ENCODE data around the gene ST6GAL1.

Gene ST6GAL1

DNA sequence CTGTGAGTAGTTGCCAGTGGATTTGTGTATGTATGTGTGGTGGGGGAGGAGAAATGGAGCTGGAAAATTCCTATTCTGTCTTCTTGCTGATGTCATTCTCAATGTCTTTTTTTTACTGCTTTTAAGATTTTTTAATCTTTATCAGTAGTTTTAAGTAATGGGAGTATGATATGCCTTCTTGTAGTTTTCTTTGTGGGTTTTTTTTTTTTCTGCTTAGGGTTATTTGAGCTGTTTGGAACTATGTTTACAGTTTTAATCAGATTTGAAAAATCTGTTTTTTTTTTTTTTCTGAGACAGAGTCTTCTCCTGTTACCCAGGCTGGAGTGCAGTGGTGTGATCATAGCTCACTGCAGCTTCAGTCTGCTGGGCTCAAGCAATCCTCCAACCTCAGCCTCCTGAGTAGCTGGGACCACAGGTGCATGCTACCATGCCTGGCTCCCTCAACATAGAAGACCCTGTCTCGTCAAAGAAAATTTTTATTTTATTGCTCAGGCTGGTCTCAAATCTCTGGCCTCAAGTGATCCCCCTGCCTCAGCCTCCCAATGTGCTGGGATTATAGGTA lies 171.8 kb downstream of the ST6GAL1 start:
- TF ChIP-seq EP300 (IDR thresholded peaks at IDR 0.05; ENCODE audit: borderline replicate concordance) (no peak), CREB1 (IDR thresholded peaks at IDR 0.05; ENCODE audit: low read depth) (no peak), TAF1 (IDR thresholded peaks at IDR 0.05; ENCODE audit: low read depth) (no peak), TEAD4 (IDR thresholded peaks at IDR 0.05) (no peak), YY1 (IDR thresholded peaks at IDR 0.05; ENCODE audit: low read depth) (no peak), RAD21 (IDR thresholded peaks at IDR 0.05; ENCODE audit: low read depth) (no peak), CEBPB (IDR thresholded peaks at IDR 0.05) (no peak), EGR1 (IDR thresholded peaks at IDR 0.05) (no peak), NFIC (IDR thresholded peaks at IDR 0.05) (no peak), ZBTB7A (IDR thresholded peaks at IDR 0.05; ENCODE audit: low read depth) (no peak)
- TF ChIP-seq, protein P1, sequence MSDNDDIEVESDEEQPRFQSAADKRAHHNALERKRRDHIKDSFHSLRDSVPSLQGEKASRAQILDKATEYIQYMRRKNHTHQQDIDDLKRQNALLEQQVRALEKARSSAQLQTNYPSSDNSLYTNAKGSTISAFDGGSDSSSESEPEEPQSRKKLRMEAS (IDR thresholded peaks at IDR 0.05), result no peak
- TF ChIP-seq, protein P2, sequence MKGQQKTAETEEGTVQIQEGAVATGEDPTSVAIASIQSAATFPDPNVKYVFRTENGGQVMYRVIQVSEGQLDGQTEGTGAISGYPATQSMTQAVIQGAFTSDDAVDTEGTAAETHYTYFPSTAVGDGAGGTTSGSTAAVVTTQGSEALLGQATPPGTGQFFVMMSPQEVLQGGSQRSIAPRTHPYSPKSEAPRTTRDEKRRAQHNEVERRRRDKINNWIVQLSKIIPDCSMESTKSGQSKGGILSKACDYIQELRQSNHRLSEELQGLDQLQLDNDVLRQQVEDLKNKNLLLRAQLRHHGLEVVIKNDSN (IDR thresholded peaks at IDR 0.05), result no peak

DNA sequence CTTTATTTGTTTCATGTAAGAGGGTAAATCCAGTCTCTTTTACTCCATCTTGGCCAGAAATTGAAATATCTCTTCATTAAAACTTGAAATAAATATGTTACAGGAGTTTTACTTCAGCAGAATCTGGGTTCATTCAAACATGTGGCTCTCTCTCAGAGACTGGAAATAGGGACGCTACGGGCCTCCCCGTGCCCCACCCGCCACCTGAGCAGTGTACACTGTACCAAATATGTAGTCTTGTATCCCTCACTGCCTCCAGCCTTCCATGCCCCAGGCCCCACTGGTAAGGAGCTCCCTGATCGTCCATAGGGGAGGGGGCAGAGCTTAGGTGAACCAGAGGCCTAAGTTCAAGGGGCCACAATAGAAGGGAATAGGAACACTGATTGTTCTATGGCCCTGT lies 172.9 kb downstream of the ST6GAL1 start:
- TF ChIP-seq CEBPB (IDR thresholded peaks at IDR 0.05), result no peak
- TF ChIP-seq, protein P1 (IDR thresholded peaks at IDR 0.05), result no peak
- TF ChIP-seq EP300 (IDR thresholded peaks at IDR 0.05; ENCODE audit: borderline replicate concordance), result no peak
- no peak for TF ChIP-seq RAD21 (IDR thresholded peaks at IDR 0.05; ENCODE audit: low read depth)

DNA sequence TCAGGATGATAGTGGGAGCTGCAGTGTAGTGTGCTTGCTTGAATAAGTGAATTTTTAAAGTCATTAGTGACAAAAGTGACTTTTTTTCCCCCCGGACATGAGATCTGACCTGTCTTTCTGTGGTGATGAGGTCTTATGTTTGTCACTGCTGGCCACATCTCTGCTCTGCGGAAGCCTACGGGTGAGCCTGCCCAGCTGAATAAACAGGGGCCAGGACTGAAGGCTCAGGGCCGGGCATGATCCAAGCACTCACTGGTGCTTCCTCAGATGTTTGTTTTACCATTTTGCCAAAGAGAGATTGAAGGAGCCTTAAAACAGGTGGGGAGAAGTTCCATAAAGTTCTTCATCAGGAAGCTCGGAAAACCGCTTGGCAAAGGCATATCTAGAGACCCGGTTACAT lies 174.0 kb downstream of the ST6GAL1 start:
- TF ChIP-seq, protein P3, sequence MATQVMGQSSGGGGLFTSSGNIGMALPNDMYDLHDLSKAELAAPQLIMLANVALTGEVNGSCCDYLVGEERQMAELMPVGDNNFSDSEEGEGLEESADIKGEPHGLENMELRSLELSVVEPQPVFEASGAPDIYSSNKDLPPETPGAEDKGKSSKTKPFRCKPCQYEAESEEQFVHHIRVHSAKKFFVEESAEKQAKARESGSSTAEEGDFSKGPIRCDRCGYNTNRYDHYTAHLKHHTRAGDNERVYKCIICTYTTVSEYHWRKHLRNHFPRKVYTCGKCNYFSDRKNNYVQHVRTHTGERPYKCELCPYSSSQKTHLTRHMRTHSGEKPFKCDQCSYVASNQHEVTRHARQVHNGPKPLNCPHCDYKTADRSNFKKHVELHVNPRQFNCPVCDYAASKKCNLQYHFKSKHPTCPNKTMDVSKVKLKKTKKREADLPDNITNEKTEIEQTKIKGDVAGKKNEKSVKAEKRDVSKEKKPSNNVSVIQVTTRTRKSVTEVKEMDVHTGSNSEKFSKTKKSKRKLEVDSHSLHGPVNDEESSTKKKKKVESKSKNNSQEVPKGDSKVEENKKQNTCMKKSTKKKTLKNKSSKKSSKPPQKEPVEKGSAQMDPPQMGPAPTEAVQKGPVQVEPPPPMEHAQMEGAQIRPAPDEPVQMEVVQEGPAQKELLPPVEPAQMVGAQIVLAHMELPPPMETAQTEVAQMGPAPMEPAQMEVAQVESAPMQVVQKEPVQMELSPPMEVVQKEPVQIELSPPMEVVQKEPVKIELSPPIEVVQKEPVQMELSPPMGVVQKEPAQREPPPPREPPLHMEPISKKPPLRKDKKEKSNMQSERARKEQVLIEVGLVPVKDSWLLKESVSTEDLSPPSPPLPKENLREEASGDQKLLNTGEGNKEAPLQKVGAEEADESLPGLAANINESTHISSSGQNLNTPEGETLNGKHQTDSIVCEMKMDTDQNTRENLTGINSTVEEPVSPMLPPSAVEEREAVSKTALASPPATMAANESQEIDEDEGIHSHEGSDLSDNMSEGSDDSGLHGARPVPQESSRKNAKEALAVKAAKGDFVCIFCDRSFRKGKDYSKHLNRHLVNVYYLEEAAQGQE (IDR thresholded peaks at IDR 0.05; ENCODE audit: low read depth), result no peak
- TF ChIP-seq NFIC (IDR thresholded peaks at IDR 0.05), result no peak
- TF ChIP-seq CEBPB (IDR thresholded peaks at IDR 0.05), result no peak
- TF ChIP-seq RAD21 (IDR thresholded peaks at IDR 0.05; ENCODE audit: low read depth), result no peak
- TF ChIP-seq YY1 (IDR thresholded peaks at IDR 0.05; ENCODE audit: low read depth), result no peak
- no peak for TF ChIP-seq TCF12 (IDR thresholded peaks at IDR 0.05; ENCODE audit: low read depth)
- no peak for TF ChIP-seq EP300 (IDR thresholded peaks at IDR 0.05; ENCODE audit: borderline replicate concordance)
- TF ChIP-seq, protein P1 (IDR thresholded peaks at IDR 0.05), result no peak
- TF ChIP-seq, protein P2 (IDR thresholded peaks at IDR 0.05), result no peak
- no peak for TF ChIP-seq FOXM1 (IDR thresholded peaks at IDR 0.05; ENCODE audit: borderline replicate concordance, low read depth)
- TF ChIP-seq TEAD4 (IDR thresholded peaks at IDR 0.05), result no peak
- TF ChIP-seq ZBTB7A (IDR thresholded peaks at IDR 0.05; ENCODE audit: low read depth), result no peak
- no peak for TF ChIP-seq TAF1 (IDR thresholded peaks at IDR 0.05; ENCODE audit: low read depth)
- no peak for TF ChIP-seq EGR1 (IDR thresholded peaks at IDR 0.05)
- no peak for TF ChIP-seq CREB1 (IDR thresholded peaks at IDR 0.05; ENCODE audit: low read depth)

DNA sequence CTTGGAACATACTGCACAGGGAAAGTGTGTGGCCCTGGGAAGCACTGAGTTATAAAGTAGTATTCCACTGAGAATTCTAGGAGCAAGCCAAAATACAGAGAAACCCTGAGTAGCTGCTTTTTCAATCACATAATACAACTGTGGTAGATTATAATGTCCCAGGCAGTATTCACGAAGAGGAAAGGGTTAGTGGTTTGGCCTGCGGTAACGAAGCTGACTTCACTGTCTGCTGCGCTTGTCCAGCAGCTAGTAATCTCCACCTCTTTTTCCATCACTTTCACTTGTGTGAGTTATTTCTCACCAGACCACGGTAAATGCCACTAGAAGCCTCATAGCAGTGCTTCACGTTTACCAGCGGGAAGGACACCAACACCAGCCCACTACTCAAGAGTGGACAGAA lies 174.6 kb downstream of the ST6GAL1 start:
- no peak for TF ChIP-seq EP300 (IDR thresholded peaks at IDR 0.05; ENCODE audit: borderline replicate concordance)
- TF ChIP-seq, protein P2 (IDR thresholded peaks at IDR 0.05), result no peak
- TF ChIP-seq, protein P1 (IDR thresholded peaks at IDR 0.05), result no peak
- TF ChIP-seq TEAD4 (IDR thresholded peaks at IDR 0.05), result no peak
- TF ChIP-seq CEBPB (IDR thresholded peaks at IDR 0.05), result no peak
- no peak for TF ChIP-seq CREB1 (IDR thresholded peaks at IDR 0.05; ENCODE audit: low read depth)
- no peak for TF ChIP-seq RAD21 (IDR thresholded peaks at IDR 0.05; ENCODE audit: low read depth)
- no peak for TF ChIP-seq YY1 (IDR thresholded peaks at IDR 0.05; ENCODE audit: low read depth)
- TF ChIP-seq ZBTB7A (IDR thresholded peaks at IDR 0.05; ENCODE audit: low read depth), result no peak
- TF ChIP-seq, protein P3 (IDR thresholded peaks at IDR 0.05; ENCODE audit: low read depth), result no peak
- TF ChIP-seq TAF1 (IDR thresholded peaks at IDR 0.05; ENCODE audit: low read depth), result no peak
- no peak for TF ChIP-seq EGR1 (IDR thresholded peaks at IDR 0.05)
- TF ChIP-seq TCF12 (IDR thresholded peaks at IDR 0.05; ENCODE audit: low read depth), result no peak
- TF ChIP-seq NFIC (IDR thresholded peaks at IDR 0.05), result no peak
- no peak for TF ChIP-seq FOXM1 (IDR thresholded peaks at IDR 0.05; ENCODE audit: borderline replicate concordance, low read depth)

DNA sequence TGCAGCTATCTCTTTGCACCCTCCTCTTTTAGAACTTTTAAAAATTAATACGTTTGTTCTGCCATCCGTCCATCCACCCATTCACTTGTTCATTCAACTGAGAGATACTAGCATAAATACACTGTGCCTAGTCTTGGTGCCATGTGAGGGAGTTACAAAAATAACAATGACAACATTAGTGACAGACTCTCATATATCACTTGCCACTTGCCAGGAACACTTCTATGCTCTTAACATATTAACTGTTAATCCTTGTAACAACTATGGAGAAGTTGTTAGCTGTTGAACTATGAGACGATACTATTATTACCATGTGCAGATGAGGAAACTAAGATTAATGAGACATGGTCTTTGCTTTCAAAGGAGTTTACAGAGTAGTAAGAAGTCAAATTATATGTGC lies 175.4 kb downstream of the ST6GAL1 start:
- TF ChIP-seq, protein P1 (IDR thresholded peaks at IDR 0.05), result no peak

Data from Ishikawa (cell line).